Calu3 (cell line): ENCODE data around the gene LCN10. TPM values are rescaled to one million over a fixed set of nuclear protein-coding genes. Genes with fewer than 3 reads are reported as not detected.

Experiments used
- BruUV-seq: library from RNA; stranded (reverse); fragments of 400-500 nt; replicated peaks from 2 replicates; lab custom pipeline; 2021; lab: Mats Ljungman, UMichigan
- CTCF ChIA-PET: fragments of 300-600 bp; sonication (Branson Sonifier 250); formaldehyde crosslinking; loops from one replicate; lab custom pipeline; 2022; ENCODE audit warnings: antibody characterized with exemption; lab: Charles Lee
- DNase-seq: peaks from one replicate; pipeline ENCODE4 v3.0.0; 2022
- H3K27ac Mint-ChIP-seq: one replicate; pipeline ENCODE4 v1.8.0; 2022; ENCODE audit warnings: mixed read lengths; ENCODE audit not compliant: unreplicated experiment
- H3K27me3 Mint-ChIP-seq: one replicate; pipeline ENCODE4 v1.8.0; 2022; ENCODE audit warnings: mixed read lengths; ENCODE audit not compliant: unreplicated experiment
- H3K36me3 Mint-ChIP-seq: one replicate; pipeline ENCODE4 v1.8.0; 2022; ENCODE audit warnings: mild to moderate bottlenecking, moderate library complexity, mixed read lengths; ENCODE audit not compliant: insufficient read depth, unreplicated experiment
- H3K4me1 Mint-ChIP-seq: one replicate; pipeline ENCODE4 v1.8.0; 2022; ENCODE audit warnings: mild to moderate bottlenecking, low read depth, mixed read lengths; ENCODE audit not compliant: unreplicated experiment
- H3K4me3 Mint-ChIP-seq: one replicate; pipeline ENCODE4 v1.8.0; 2022; ENCODE audit warnings: mild to moderate bottlenecking, low read depth, moderate library complexity, mixed read lengths; ENCODE audit not compliant: unreplicated experiment
- H3K9me3 Mint-ChIP-seq: one replicate; pipeline ENCODE4 v1.8.0; 2022; ENCODE audit warnings: low read depth, mixed read lengths; ENCODE audit not compliant: unreplicated experiment
- intact Hi-C: fragments of 100-400 bp; cut with micrococcal nuclease; formaldehyde crosslinking; loops from one replicate; pipeline ENCODE4 v1.10.0; 2022; ENCODE audit not compliant: unreplicated experiment
- total RNA-seq: library from RNA; stranded (reverse); gene quantifications from 2 replicates; pipeline ENCODE4 v1.2.3, GENCODE V29; 2022
- TF ChIP-seq, protein P1 (sequence below): fragments of 200-600 bp; IDR thresholded peaks from one replicate; pipeline ENCODE4 v1.8.0; 2022; ENCODE audit warnings: antibody characterized with exemption; ENCODE audit not compliant: unreplicated experiment

The LCN10 gene
- total RNA-seq, 1 experiment from 2014 or later: 0.33 TPM

DNA sequence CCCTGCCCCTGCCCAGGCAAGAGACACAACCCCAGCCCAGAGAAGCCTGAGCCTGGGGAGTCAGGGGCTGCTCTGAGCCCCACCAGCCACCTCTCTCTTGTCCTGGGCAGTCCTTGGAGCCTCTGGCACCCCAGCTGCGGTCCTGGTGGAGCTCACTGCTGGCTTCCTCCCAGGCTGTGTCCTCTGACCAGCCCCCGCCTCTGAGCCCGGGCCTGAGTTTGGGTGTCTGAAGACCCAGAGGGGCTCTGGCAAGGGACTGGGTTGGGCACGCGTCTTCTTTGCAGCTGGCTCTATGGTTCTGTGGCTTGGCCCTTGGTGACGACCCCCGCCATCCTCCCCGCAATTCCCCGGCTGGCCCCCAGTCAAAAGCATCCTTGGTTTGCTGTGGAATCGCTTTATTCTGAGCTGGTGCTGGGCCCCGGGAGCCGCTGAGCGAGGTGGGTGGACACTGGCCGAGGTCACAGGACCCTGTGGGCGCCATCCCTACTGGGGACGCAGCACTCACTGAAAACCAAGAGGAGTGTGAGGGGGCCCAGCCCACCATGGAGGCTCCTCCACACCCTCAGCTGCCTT, 985 bp upstream of the LCN10 start:
- no TSS peak for BruUV-seq
- CTCF ChIA-PET: no interaction called here
- no peak overlapping the region for H3K4me3 Mint-ChIP-seq
- peaks cover 71% of the 10 kb centered on the region for H3K27me3 Mint-ChIP-seq
- intact Hi-C loops: no loop called here
- no peaks in the 10 kb centered on the region for H3K9me3 Mint-ChIP-seq
- H3K36me3 Mint-ChIP-seq: no peaks in the 10 kb centered on the region
- H3K4me1 Mint-ChIP-seq: no peaks in the 10 kb centered on the region
- TF ChIP-seq, protein P1, sequence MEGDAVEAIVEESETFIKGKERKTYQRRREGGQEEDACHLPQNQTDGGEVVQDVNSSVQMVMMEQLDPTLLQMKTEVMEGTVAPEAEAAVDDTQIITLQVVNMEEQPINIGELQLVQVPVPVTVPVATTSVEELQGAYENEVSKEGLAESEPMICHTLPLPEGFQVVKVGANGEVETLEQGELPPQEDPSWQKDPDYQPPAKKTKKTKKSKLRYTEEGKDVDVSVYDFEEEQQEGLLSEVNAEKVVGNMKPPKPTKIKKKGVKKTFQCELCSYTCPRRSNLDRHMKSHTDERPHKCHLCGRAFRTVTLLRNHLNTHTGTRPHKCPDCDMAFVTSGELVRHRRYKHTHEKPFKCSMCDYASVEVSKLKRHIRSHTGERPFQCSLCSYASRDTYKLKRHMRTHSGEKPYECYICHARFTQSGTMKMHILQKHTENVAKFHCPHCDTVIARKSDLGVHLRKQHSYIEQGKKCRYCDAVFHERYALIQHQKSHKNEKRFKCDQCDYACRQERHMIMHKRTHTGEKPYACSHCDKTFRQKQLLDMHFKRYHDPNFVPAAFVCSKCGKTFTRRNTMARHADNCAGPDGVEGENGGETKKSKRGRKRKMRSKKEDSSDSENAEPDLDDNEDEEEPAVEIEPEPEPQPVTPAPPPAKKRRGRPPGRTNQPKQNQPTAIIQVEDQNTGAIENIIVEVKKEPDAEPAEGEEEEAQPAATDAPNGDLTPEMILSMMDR: no peak
- no peak overlapping the region for H3K27ac Mint-ChIP-seq
- no peak for DNase-seq

DNA sequence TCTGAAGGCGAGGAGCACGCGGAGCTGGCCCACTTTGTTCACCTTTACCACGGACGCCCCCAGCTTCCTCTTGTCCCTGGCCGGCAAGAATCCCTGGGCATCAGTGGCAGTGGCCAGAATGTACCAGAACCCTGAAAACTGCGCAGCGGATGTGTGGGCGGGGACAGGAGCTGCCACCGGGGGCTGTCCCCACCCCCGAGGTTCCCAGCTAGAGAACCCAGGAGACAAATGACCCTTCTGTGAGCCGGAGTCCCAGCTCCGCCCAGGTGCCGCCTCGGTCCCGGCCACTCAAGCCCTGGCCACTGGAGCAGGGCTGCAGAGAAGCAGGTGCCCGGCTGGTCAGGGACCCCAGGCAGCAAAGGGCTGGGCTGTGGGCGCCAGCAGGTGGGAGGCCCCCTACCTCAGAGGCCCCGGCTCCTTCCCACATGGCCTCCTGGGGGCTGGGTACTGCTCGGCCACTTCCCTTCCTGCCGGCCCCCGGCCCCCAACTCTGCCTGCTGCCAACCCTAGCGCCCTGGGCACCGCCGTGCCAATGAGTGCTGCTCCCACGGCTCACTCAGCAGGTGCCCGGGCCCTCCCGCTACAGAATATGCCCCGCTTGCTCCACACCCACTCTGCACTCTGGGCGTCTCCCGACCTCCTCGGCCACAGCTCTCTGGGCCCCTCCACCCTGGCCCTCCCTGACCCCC, 713 bp downstream of the LCN10 start:
- BruUV-seq: no TSS peak
- Mint-ChIP-seq H3K4me1 (no peaks in the 10 kb centered on the region), H3K27ac (no peak overlapping the region), H3K4me3 (peak overlapping the region; percentile 37), H3K9me3 (no peaks in the 10 kb centered on the region), H3K36me3 (no peaks in the 10 kb centered on the region), H3K27me3 (peaks cover 62% of the 10 kb centered on the region)
- DNase-seq: no peak
- intact Hi-C loops: no loop called here
- CTCF ChIA-PET: no interaction called here
- TF ChIP-seq, protein P1: no peak

DNA sequence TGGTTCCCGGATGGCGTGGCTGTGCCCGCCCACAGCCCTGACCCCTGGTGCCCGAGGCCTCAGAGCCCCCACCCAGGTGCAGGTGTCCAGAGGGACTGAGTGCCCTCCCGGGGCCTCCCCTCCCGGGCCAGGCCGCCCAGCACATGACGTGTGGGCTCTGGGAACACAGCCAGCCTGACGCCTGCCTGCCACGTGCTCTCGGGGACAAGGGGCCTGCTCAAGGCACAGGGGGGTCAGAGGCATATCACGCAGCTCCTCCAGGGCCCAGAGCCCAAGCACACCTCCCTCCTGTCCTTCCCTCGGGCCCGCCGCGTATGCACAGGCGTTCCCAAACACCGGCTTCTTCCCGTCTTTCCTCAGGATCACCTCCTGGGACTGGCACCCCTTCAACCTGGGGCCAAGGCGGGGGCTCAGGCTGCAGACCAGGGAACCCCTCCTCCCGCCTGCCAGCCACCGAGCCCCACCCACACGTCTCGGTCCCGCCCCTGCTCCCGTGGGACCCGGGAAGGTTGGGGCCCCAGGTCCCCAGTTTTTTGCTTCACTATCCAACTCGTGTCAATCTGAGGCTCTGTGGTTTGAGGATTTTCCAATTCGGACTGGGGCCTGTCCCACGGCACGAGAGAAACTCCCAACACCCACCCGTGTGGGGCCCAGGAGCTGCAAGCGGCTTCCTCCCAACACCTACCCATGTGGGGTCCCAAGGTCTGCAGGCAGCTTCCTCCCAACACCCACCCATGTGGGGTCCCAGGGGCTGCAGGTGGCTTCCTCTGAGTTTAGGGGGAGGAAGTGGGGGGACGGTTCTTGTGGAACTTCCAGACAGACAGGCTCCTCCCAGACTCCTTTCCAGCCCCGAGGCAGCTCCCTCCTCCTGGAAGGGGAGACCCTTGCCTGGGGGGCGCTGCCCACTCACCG, 1.5 kb downstream of the LCN10 start:
- CTCF ChIA-PET: no interaction called here
- intact Hi-C loops: no loop called here
- Mint-ChIP-seq H3K4me3 (no peak overlapping the region), H3K36me3 (no peaks in the 10 kb centered on the region), H3K4me1 (no peaks in the 10 kb centered on the region), H3K27ac (no peak overlapping the region), H3K9me3 (no peaks in the 10 kb centered on the region), H3K27me3 (peaks cover 65% of the 10 kb centered on the region)
- BruUV-seq: no TSS peak
- TF ChIP-seq, protein P1: no peak
- no peak for DNase-seq

DNA sequence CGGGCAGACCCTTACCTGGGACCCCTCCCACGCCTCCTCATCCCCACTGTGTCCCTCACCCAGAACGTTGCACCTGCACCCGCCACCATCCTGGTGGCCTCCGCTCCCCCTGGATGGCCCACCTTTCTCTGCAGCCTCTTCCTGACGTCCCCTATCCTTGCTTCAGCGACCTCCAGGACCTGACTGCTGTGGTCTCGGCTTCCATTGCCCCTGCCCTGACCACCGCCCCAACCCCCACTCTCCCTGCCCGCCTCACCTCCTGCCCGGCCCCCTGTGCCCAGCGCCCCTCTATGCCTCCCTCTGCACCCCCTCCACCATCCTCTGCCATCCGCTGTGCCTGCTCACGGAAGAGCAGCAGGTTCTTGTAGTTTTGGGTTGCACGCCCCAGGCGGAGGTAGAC, 2.2 kb downstream of the LCN10 start:
- BruUV-seq: no TSS peak
- Mint-ChIP-seq H3K9me3 (no peaks in the 10 kb centered on the region), H3K27ac (no peak overlapping the region), H3K36me3 (no peaks in the 10 kb centered on the region), H3K4me1 (no peaks in the 10 kb centered on the region), H3K27me3 (peaks cover 68% of the 10 kb centered on the region), H3K4me3 (no peak overlapping the region)
- TF ChIP-seq, protein P1: no peak
- CTCF ChIA-PET: interaction anchor here (0.6 kb wide), 1 partner anchor 11 kb away, joined by 3 read pairs; no protein-coding TSS in a partner anchor
- no peak for DNase-seq
- intact Hi-C loops: no loop called here
